T-helper 1 cell (primary cell): ENCODE measurements around the gene DLX2.

ENCODE experiments used
- DNase-seq, 5 donors: peaks; one replicate each; pipeline ENCODE4 v3.0.0-alpha.2; 2012 to 2020

Gene DLX2

DNA sequence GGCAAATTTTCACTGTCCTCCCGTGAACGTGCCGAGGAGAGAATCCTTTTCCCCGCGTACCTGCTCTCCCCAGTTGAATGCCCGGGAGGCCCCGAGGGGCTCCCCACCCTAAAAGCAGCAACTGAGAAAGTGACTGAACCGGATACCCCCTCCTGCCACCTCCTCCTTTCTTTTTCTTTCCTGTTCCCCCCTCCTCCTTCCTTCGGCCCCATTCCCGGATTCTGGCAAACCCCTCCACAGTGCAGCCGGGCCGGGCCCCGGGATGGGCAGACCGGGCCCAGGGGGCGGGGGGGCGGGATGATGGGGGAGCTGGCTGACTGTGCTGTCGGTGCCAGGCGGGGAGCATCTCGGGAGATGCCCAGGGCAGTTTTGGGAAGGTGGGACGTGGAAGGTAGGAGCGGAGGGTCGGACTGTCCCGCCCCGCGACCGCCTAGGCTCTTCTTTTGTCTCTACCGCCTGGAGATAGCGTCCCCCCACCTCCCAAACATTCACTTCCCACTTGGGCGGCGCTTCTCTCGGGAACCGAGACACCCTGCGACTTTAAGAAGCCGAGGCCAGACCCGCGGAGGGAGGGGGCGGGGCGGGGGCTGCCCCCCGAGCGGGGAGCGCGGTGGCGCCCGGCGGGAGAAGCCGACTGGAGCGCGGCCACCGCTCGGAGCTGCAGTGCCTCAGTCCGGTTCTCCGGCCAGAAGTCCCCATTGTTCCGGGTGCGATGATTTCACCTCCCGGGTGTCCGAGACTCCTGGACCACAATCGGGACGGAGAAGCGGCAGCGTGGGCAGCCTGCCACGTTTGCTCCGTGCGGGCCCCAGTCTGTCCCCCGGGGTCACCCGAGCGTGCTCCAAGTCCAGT lies 8.2 kb downstream of the DLX2 start:
- no peak for DNase-seq

- DNase-seq: no peak
Measured at GRCh38 chr2:172093416-172094293, 9.0 kb downstream of the DLX2 start.

DNA sequence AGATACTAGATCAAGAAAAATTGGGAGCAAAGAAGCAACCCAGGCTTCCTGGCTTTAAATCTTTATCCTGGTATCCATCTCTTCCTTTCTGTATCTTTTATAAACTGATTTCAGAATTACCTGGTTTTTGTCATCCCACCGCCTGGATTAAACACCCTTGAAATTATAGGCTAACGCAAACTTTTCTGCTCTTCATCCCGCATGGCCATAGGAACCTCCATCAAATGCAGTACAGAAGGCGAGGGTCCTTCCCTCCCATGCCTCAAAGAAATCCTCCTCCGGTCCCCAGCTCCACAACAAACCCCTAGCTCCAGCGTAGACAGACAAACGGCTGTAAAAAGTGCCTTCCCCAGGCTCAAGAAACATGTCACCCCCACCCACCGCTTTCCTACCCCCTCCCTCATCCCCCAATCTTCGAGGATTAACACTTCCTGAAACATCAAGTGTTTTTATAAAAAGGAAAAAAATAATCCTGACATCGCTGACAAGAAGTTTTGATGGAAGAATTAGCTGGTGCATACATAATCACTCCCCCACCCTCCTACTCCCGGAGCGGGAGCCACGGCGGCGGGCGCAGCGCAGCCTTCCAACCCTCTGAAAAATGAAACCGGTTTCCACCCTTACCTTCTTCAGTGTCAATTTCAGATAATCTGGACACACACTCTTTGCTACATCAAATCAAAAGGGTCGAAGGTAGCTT lies 9.8 kb downstream of the DLX2 start:
- no peak for DNase-seq

GRCh38 chr2:172091761-172092566 lies 10.7 kb downstream of the DLX2 start:
- DNase-seq: no peak

- no peak for DNase-seq
Measured at GRCh38 chr2:172091000-172091641, 11.6 kb downstream of the DLX2 start.

DNA sequence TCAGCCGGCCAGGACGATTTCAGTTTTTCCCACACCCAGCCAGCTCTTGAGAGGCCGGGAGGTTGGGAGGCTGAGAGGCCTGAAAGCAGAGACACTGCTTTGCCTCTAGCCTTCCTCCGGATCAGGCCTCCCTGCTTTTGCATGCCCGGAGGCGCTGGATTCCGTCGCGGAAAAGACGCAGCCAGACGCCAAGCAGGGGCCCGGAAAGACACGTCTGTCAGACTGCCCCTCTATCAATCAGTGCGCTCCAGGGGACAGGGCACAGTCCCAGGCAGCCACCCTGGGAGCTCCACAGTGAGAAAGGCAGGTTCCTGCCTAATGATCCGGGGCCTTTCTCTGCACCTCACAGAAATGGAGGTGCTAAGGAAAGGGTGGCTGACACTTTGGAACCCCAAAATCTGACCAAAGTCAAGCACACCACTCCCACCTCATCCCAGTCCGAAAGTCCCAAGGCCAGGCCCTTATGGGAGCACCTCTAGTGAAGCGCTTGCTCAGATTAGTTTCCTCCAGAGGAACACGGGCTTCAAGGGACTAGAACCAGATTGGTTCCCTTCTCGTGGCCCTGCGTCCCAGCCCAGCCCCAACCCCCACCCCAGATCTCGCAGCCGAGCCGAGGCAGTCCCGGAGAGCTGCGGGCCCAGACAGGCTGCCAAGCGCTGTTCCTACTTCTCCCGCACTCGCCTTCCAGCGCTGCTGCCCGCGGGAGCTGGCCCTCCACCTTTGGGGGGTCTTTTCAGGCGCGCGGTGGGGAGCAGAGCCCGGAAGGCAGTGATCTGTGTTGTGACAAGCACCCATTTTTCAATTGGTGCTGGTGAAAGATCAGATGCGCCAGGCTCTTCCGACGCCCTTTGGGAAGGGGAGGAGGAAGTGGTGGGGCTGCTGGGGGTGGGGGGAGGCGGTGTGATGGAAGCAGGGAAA lies 12.4 kb downstream of the DLX2 start:
- DNase-seq: no peak

DNA sequence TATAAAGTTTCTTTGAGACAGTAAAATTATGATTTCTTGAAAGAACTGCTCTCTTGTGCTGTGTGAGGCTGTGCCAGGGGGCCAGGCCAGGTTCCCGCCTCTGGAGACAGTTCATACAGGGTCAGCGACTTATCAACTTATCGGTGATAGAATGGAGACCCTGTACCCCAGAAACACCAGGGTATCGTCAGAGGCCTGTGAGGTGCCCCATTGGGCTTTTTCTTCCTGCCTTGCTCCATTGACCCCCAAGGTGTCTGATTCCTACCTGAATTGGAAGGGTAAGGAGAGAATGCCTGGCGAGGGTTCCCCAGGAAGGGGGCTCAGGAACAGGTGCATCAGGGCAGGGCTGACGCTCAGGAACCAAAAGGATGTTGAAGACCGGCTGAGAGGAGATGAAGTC lies 13.1 kb downstream of the DLX2 start:
- DNase-seq: no peak

DNA sequence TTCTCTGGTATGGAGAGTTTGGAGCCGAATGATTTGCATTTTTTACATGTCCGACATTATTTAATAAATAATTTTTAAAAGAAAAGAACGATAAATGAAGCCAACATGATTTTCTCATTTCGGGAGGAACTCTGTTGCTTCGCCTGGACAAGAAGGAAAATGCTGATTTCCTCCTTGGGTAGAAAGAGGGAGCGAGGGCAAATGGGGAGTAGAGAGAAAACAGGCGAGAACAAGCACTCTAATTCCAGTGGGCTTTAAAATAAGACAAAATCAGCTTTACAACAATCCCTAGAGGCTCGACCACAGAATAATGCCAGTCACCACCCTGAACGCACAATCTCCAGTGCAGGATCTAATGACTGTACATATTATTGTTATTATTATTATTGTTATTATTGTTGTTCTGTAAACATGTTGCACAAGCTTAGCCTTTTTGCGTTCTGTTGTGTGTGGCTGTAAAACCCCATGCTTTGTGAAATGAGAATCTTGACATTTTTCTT lies 13.6 kb downstream of the DLX2 start:
- DNase-seq: no peak

GRCh38 chr2:172088245-172089004 lies 14.3 kb downstream of the DLX2 start:
- DNase-seq: no peak

GRCh38 chr2:172087780-172088244 lies 14.9 kb downstream of the DLX2 start:
- no peak for DNase-seq

DNA sequence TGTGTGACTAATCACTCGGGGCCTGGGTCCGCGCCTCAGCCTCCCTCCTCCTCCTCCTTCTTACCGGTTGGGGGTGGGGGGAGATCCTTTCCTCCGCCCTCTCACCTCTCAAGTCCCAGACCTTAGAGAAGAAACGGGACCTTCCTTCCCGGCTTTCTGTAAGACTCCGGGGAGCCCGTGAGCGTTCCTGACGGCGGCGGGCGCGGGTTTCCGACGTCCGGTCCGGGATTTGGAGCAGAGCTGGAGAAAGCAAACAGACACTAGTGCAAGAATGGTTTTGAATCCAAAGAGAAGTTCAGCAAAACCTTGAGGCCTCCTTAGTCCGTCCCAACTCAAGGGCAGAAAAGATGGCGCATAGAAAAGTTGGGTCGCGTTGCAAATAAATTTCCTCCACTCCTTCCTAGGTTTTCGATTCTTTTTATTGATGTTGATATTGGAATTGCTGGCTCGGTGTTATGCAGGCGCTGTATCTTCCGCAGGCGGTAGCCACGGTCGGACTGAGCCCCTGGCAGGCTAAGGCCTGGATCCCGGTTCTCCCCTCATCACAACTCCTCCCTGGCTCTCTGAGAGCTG lies 15.4 kb downstream of the DLX2 start:
- DNase-seq: no peak

- DNase-seq: peak in 3 of 5 donors; percentile 61 to 62 (median 62)
Measured at GRCh38 chr2:172086241-172087206, 16.2 kb downstream of the DLX2 start.

DNA sequence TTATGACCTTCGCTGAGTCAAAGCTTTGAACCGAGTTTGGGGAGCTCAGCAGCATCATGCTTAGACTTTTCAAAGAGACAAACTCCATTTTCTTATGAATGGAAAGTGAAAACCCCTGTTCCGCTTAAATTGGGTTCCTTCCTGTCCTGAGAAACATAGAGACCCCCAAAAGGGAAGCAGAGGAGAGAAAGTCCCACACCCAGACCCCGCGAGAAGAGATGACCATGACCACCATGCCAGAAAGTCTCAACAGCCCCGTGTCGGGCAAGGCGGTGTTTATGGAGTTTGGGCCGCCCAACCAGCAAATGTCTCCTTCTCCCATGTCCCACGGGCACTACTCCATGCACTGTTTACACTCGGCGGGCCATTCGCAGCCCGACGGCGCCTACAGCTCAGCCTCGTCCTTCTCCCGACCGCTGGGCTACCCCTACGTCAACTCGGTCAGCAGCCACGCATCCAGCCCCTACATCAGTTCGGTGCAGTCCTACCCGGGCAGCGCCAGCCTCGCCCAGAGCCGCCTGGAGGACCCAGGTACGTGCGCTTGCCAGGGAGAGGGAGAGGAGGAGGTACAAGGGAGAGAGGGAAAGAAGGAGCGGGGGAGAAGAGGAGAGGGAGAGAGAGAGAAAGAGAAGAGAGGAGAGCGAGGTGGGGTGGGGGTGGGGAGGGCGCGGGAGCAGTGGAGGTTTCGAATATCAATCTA lies 17.1 kb downstream of the DLX2 start, which contains the start of gene DLX1:
Gene DLX1, plus strand, starts transcription at position 48 of the 700 bp plus-strand sequence. Its CDS starts 171 bp downstream, at position 219.
- no peak for DNase-seq

DNA sequence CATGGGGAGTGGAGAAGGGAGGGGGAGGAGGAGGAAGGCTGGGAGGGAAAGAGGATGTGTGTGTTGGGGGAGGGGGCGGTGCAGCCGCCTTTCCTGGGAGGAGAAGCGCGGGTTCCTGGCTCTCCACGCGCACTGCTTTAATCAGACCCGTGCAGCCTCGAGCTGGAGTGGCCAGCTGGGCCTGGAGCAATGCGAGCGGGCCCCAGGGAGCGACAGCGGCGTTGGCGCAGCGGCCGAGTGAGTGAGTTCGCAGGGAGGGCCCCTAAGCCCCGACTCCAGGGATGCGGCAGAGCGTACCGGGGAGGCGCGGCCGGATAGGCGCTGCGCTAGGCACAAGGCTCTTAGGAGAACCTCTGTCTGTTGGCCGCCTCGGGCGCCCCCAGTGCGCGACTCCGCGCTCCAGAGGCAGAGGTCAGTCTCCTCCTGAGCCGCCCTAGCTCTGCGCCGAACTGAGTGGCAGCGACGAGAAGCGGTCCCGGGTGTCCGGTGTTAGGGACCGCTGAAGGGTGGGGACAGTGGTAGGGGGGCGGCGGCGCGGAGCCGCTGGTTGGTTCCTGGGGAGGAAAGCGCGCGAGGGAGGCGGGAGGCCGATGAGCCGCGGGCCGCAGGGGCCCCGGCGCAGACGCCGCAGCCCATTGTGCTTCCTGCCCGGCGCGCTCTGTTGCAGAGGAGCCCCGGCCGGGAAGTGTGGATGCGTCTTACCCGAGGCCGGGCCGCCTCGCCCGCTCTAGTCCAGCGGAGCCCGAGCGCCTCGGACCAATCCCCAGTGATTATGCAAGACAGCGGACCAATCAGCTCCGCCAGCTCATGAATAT lies 17.8 kb downstream of the DLX2 start:
- DNase-seq: peak in 3 of 5 donors; percentile 18 to 68 (median 37)

- DNase-seq: no peak
Measured at GRCh38 chr2:172084395-172084644, 18.4 kb downstream of the DLX2 start.

GRCh38 chr2:172083628-172084394 lies 18.9 kb downstream of the DLX2 start:
- no peak for DNase-seq
